Measurements from ENCODE around the gene RAB9A.

RAB9A gene

GRCh38 chrX:13703589-13703988 is 14.7 kb downstream of the RAB9A start:
- H3K4me3 ChIP-seq (ENCODE audit: low read depth, low read length) = no peak overlapping the region
- in situ Hi-C loops (cut with HindIII; ENCODE audit: low sequenced_read_pairs) = no loop called here
- TF ChIP-seq CTCF (IDR thresholded peaks at IDR 0.05; ENCODE audit: low read depth, low read length, missing control alignments) = no peak
- no peak for DNase-seq (ENCODE audit: low read depth)

- in situ Hi-C loops (cut with HindIII; ENCODE audit: low sequenced_read_pairs) = no loop called here
- H3K4me3 ChIP-seq (ENCODE audit: low read depth, low read length) = no peak overlapping the region
- no peak for DNase-seq (ENCODE audit: low read depth)
- no peak for TF ChIP-seq CTCF (IDR thresholded peaks at IDR 0.05; ENCODE audit: low read depth, low read length, missing control alignments)
Observed at GRCh38 chrX:13711141-13711540, 22.2 kb downstream of the RAB9A start.

DNA sequence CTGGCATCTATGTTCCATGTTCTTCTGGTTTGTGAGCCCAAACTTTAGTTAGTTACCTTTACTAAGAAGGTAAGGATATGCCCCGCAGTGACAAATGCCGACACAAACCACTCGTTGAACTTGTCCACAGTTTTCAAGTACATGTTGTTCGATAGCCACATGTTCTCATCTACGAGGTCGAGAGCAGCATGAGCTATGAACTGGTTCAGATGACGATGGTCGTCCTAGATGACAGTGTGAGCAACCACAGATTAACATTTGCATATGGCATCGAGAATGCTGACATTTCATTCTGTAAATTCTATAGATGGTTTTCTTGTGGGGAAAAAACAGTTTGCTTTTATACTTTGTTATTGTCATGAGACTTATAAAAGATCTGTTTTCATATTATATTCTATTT is 27.5 kb downstream of the RAB9A start:
- DNase-seq (ENCODE audit: low read depth) = no peak
- in situ Hi-C loops (cut with HindIII; ENCODE audit: low sequenced_read_pairs) = no loop called here
- H3K4me3 ChIP-seq (ENCODE audit: low read depth, low read length) = no peak overlapping the region
- no peak for TF ChIP-seq CTCF (IDR thresholded peaks at IDR 0.05; ENCODE audit: low read depth, low read length, missing control alignments)

DNA sequence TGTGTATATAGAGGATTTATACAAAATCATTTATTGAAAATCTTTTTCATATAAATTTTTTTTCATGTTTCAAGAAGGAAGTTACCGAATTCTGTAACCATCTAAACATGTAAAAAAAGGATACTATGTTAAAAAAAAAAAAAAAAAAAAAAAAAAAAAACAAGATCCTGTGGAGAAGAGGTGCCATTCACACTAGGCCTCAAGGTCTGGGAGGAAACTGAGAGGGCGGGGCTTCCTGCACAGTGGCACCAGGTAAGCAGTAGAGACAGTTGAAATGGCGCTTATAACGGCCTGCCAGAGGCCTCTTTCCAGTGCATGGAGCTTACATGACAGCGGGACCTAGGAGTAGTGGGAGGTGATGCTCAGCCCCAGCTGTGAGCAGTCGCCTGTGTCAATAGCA is 28.0 kb downstream of the RAB9A start:
- in situ Hi-C loops (cut with HindIII; ENCODE audit: low sequenced_read_pairs) = no loop called here
- no peak overlapping the region for H3K4me3 ChIP-seq (ENCODE audit: low read depth, low read length)
- no peak for DNase-seq (ENCODE audit: low read depth)
- TF ChIP-seq CTCF (IDR thresholded peaks at IDR 0.05; ENCODE audit: low read depth, low read length, missing control alignments) = no peak

GRCh38 chrX:13717700-13718472 is 29.0 kb downstream of the RAB9A start:
- DNase-seq (ENCODE audit: low read depth) = no peak
- no peak for TF ChIP-seq CTCF (IDR thresholded peaks at IDR 0.05; ENCODE audit: low read depth, low read length, missing control alignments)
- H3K4me3 ChIP-seq (ENCODE audit: low read depth, low read length) = no peak overlapping the region
- in situ Hi-C loops (cut with HindIII; ENCODE audit: low sequenced_read_pairs) = no loop called here

DNA sequence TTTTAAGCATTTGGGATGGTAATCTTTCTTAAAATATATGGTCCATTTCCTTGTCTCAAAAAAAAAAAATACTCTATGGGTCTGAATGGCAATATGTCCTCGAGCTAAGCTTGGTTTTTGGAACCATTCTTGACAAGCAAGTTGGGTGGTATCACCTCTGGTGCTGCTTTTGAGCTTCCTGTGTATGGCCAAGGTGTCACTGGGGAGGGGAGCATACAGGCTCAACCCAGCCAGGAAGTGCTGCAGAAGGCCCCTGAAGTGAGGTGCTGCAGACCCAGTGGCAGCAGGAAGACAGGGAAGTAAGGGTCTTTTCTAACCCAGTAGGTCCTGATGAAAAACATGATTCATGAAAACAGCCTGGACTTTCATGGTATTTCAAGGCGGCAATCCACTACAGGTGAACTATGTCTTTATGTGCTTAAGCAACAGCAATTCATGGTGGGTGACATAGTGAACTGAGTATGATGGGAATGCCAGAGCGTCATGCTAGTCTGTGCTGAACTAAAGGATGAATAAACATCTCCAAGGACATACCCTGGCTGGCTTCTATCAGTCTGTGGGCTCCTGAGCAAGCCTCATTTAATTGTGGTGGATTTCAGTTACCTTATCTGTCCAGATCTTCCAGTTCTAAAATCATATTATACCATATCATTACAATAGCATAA is 30.4 kb downstream of the RAB9A start:
- H3K4me3 ChIP-seq (ENCODE audit: low read depth, low read length) = no peak overlapping the region
- TF ChIP-seq CTCF (IDR thresholded peaks at IDR 0.05; ENCODE audit: low read depth, low read length, missing control alignments) = no peak
- in situ Hi-C loops (cut with HindIII; ENCODE audit: low sequenced_read_pairs) = no loop called here
- DNase-seq (ENCODE audit: low read depth) = no peak

Data from astrocyte of the cerebellum (primary cell).